ENCODE data around the gene CYP46A1. TPM values are rescaled to one million over a fixed set of nuclear protein-coding genes. Genes with fewer than 3 reads are reported as not detected.
A peak's percentile ranks its signal among the peaks of the same experiment; 100 is the strongest.

Gene CYP46A1
- total and polyA plus RNA-seq, 8 donors = 1.0 to 5.2 (median 1.8) TPM

DNA sequence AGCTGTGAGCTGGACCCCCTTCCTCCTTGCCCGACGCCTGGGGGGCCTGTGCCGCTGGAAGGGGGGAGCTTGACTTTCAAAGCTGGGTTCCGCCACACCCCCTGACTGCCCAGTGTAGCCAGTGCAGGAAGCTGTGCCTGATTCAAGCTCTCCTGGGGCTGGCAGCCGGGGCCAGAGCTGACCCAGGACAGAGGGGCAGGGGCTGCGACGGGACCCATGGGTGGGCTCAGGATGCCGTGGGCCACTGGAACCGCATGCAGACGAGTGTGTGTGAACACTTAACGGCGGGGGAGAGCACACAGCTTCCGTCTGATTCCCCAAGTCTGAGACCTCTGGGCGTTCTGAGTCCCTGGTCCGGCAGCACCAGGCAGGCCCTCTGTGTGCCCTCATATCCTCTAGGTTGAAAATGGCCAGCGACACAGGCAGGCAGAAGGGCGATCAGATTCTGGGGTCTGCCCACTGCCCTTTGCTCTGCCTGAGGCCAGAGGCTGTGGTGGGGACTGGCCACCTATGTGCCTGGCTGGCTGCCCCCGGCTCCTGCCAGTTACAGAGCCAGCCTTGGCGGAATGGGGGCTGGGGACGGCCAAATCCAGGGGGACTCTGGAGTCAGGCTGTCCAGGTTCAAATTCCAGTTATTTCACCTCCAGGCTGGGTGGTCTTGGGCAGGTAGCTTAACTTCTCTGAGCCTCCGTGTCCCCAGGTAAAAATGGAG, 54.0 kb downstream of the CYP46A1 start:
- no peak for TF ChIP-seq CTCF (IDR thresholded peaks at IDR 0.05)
- intact Hi-C loops (cut with DNase I) = no loop called here
- ATAC-seq (peak; percentile 51 to 70 (median 66)), DNase-seq (peak in 1 of 6 donors; percentile 76), FAIRE-seq (no peak)
- Histone ChIP-seq H3K4me1 (no peaks in the 10 kb centered on the region), H3K4me3 (peak overlapping the region; percentile 16 to 50 (median 38)), H3K9me3 (no peaks in the 10 kb centered on the region), H3K27me3 (no peaks in the 10 kb centered on the region), H3K27ac (no peak overlapping the region), H3K36me3 (no peaks in the 10 kb centered on the region)
- WGBS, 2 donors = 36 to 47% methylated on average over 18 to 21 of the region's 21 CpGs

GRCh38 chr14:99740411-99740810, 56.3 kb downstream of the CYP46A1 start:
- intact Hi-C loops (cut with DNase I) = no loop called here
- Histone ChIP-seq H3K4me1 (no peaks in the 10 kb centered on the region), H3K27me3 (no peaks in the 10 kb centered on the region), H3K36me3 (no peaks in the 10 kb centered on the region), H3K27ac (no peak overlapping the region), H3K4me3 (no peak overlapping the region), H3K9me3 (no peaks in the 10 kb centered on the region)
- DNase-seq (no peak), FAIRE-seq (no peak), ATAC-seq (no peak)
- TF ChIP-seq CTCF (IDR thresholded peaks at IDR 0.05) = no peak
- 77 to 80% methylated on average over 10 of the region's 10 CpGs for WGBS, 2 donors

- Histone ChIP-seq H3K4me3 (no peak overlapping the region), H3K27ac (no peak overlapping the region), H3K4me1 (peaks cover 0 to 4% (median 0%) of the 10 kb centered on the region in 3 donors), H3K9me3 (no peaks in the 10 kb centered on the region), H3K36me3 (no peaks in the 10 kb centered on the region), H3K27me3 (no peaks in the 10 kb centered on the region)
- 85 to 91% methylated on average over 14 of the region's 14 CpGs for WGBS, 2 donors
- DNase-seq (no peak), ATAC-seq (no peak), FAIRE-seq (no peak)
- intact Hi-C loops (cut with DNase I) = no loop called here
- TF ChIP-seq CTCF (IDR thresholded peaks at IDR 0.05) = no peak
Observed at GRCh38 chr14:99741227-99741976, 57.3 kb downstream of the CYP46A1 start.

DNA sequence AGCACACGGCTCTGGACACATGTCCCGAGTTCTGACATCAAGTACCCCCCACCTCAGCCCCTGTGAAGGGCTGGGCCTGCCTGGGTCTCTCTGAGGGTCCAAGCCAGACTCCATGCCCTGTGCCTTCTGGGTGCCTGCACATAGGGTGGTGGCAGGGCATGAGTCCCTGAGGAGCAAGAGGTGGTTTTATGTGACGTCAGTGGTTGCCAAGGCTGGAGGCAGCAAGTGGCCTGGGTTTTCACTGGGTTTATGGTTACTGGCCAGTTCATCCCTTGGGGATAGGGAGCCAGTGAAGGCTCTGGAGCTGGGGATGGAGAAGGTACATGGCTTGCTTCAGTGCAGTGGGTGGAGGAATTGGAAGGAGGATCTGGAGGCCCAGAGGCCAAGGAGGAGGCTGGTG, 58.0 kb downstream of the CYP46A1 start:
- Histone ChIP-seq H3K4me3 (no peak overlapping the region), H3K27ac (no peak overlapping the region), H3K9me3 (no peaks in the 10 kb centered on the region), H3K27me3 (no peaks in the 10 kb centered on the region), H3K36me3 (no peaks in the 10 kb centered on the region), H3K4me1 (peaks cover 0 to 7% (median 0%) of the 10 kb centered on the region in 3 donors)
- FAIRE-seq = no peak
- 84 to 91% methylated on average over 3 of the region's 3 CpGs for WGBS, 2 donors
- ATAC-seq = no peak
- no peak for DNase-seq
- no peak for TF ChIP-seq CTCF (IDR thresholded peaks at IDR 0.05)
- intact Hi-C loops (cut with DNase I) = no loop called here
